ENCODE results near the gene YPEL5. TPM values are rescaled to one million over a fixed set of nuclear protein-coding genes. Genes with fewer than 3 reads are reported as not detected.

Gene YPEL5
- total and polyA plus RNA-seq, 4 donors: 57.2 to 154 (median 65.4) TPM

- Histone ChIP-seq H3K27me3 (ENCODE audit: control insufficient read depth in 3 of 3, insufficient read depth in 3 of 3, low read length in 2 of 3) (no peaks in the 10 kb centered on the region), H3K4me3 (no peak overlapping the region), H3K9me3 (ENCODE audit: control insufficient read depth in 4 of 4, insufficient read depth in 3 of 4, low read length in 3 of 4) (no peaks in the 10 kb centered on the region), H3K27ac (ENCODE audit: low read depth in 1 of 2, low read length in 1 of 2) (no peak overlapping the region), H3K36me3 (ENCODE audit: control insufficient read depth in 4 of 4, insufficient read depth in 4 of 4, low read length in 4 of 4) (peaks cover 13 to 32% (median 23%) of the 10 kb centered on the region in 4 donors), H3K4me1 (ENCODE audit: control insufficient read depth in 5 of 5, insufficient read depth in 5 of 5, low read length in 5 of 5) (peaks cover 0 to 13% (median 0%) of the 10 kb centered on the region in 5 donors), H3K9ac (ENCODE audit: insufficient read depth in 1 of 2, low read length in 2 of 2) (no peak overlapping the region)
- no peak for TF ChIP-seq CTCF (IDR thresholded peaks at IDR 0.05; ENCODE audit: control extremely low read depth, extremely low read depth)
- WGBS, 2 donors: 85 to 96% methylated on average over 4 of the region's 4 CpGs
- ATAC-seq (ENCODE audit: insufficient read depth, low FRiP score) (no peak), DNase-seq (no peak)
Measured at GRCh38 chr2:30157616-30158015, 10.8 kb downstream of the YPEL5 start.

GRCh38 chr2:30159766-30160165, 13.0 kb downstream of the YPEL5 start:
- TF ChIP-seq CTCF (IDR thresholded peaks at IDR 0.05; ENCODE audit: control extremely low read depth, extremely low read depth): no peak
- Histone ChIP-seq H3K36me3 (ENCODE audit: control insufficient read depth in 4 of 4, insufficient read depth in 4 of 4, low read length in 4 of 4) (peaks cover 16 to 29% (median 23%) of the 10 kb centered on the region in 4 donors), H3K9ac (ENCODE audit: insufficient read depth in 1 of 2, low read length in 2 of 2) (no peak overlapping the region), H3K27me3 (ENCODE audit: control insufficient read depth in 3 of 3, insufficient read depth in 3 of 3, low read length in 2 of 3) (no peaks in the 10 kb centered on the region), H3K4me3 (no peak overlapping the region), H3K4me1 (ENCODE audit: control insufficient read depth in 5 of 5, insufficient read depth in 5 of 5, low read length in 5 of 5) (peaks cover 0 to 9% (median 0%) of the 10 kb centered on the region in 5 donors), H3K9me3 (ENCODE audit: control insufficient read depth in 4 of 4, insufficient read depth in 3 of 4, low read length in 3 of 4) (no peaks in the 10 kb centered on the region), H3K27ac (ENCODE audit: low read depth in 1 of 2, low read length in 1 of 2) (no peak overlapping the region)
- ATAC-seq (ENCODE audit: insufficient read depth, low FRiP score): no peak
- no peak for DNase-seq
- 88 to 94% methylated on average over 2 of the region's 2 CpGs for WGBS, 2 donors

GRCh38 chr2:30161929-30162706, 15.3 kb downstream of the YPEL5 start:
- ATAC-seq (ENCODE audit: insufficient read depth, low FRiP score): no peak
- Histone ChIP-seq H3K27ac (ENCODE audit: low read depth in 1 of 2, low read length in 1 of 2) (no peak overlapping the region), H3K4me3 (no peak overlapping the region), H3K27me3 (ENCODE audit: control insufficient read depth in 3 of 3, insufficient read depth in 3 of 3, low read length in 2 of 3) (no peaks in the 10 kb centered on the region), H3K9ac (ENCODE audit: insufficient read depth in 1 of 2, low read length in 2 of 2) (no peak overlapping the region), H3K36me3 (ENCODE audit: control insufficient read depth in 4 of 4, insufficient read depth in 4 of 4, low read length in 4 of 4) (peaks cover 12 to 28% (median 20%) of the 10 kb centered on the region in 4 donors), H3K4me1 (ENCODE audit: control insufficient read depth in 5 of 5, insufficient read depth in 5 of 5, low read length in 5 of 5) (peaks cover 0 to 9% (median 0%) of the 10 kb centered on the region in 5 donors), H3K9me3 (ENCODE audit: control insufficient read depth in 4 of 4, insufficient read depth in 3 of 4, low read length in 3 of 4) (no peaks in the 10 kb centered on the region)
- TF ChIP-seq CTCF (IDR thresholded peaks at IDR 0.05; ENCODE audit: control extremely low read depth, extremely low read depth): no peak
- 88% methylated on average over 7 of the region's 7 CpGs for WGBS, 2 donors
- DNase-seq: no peak

All from lung (tissue), 12 donors.